SK-N-SH (cell line): ENCODE results near the gene PDIA4. TPM values are rescaled to one million over a fixed set of nuclear protein-coding genes. Genes with fewer than 3 reads are reported as not detected.

ENCODE experiments used
- CHD2 ChIP-seq: fragments of 150-350 bp; IDR thresholded peaks from 2 replicates; pipeline ENCODE4 v1.6.1; 2018; ENCODE audit warnings: low read length; ENCODE audit not compliant: partially characterized antibody
- EZH2phosphoT487 ChIP-seq: fragments of 200-600 bp; sonication (generic); IDR thresholded peaks from 2 replicates; pipeline ENCODE4 v1.6.1; 2017; ENCODE audit warnings: low read depth, mixed run types, mild to moderate bottlenecking, antibody characterized with exemption, moderate library complexity, borderline replicate concordance
- FOXJ3 ChIP-seq: sonication (generic); formaldehyde crosslinking; IDR thresholded peaks from 2 replicates; pipeline ENCODE4 v1.5.1; 2020; ENCODE audit warnings: mild to moderate bottlenecking, missing genetic modification reagents
- GABPA ChIP-seq: IDR thresholded peaks from 2 replicates; pipeline ENCODE4 v1.4.0; 2012; ENCODE audit warnings: low read depth, mild to moderate bottlenecking
- IRF3 ChIP-seq: fragments of 150-350 bp; IDR thresholded peaks from 2 replicates; pipeline ENCODE4 v1.6.1; 2016; ENCODE audit warnings: mild to moderate bottlenecking, low read depth, low read length
- JUND ChIP-seq: IDR thresholded peaks from 2 replicates; pipeline ENCODE4 v1.4.0; 2012
- MAX ChIP-seq: IDR thresholded peaks from 2 replicates; pipeline ENCODE4 v1.4.0; 2012; ENCODE audit warnings: low read depth
- MEF2A ChIP-seq: IDR thresholded peaks from 2 replicates; pipeline ENCODE4 v1.4.0; 2012; ENCODE audit warnings: low read depth, borderline replicate concordance
- MXI1 ChIP-seq: IDR thresholded peaks from 2 replicates; pipeline ENCODE4 v1.6.1; 2012; ENCODE audit warnings: mild to moderate bottlenecking, low read depth, low read length, improper control_type of control experiment
- NRF1 ChIP-seq: IDR thresholded peaks from 2 replicates; pipeline ENCODE4 v1.6.1; 2012; ENCODE audit warnings: low read depth, mild to moderate bottlenecking, low read length
- POLR2AphosphoS5 ChIP-seq: IDR thresholded peaks from 2 replicates; pipeline ENCODE4 v1.6.1; 2012; ENCODE audit warnings: low read depth, low read length
- RCOR1 ChIP-seq: fragments of 150-350 bp; IDR thresholded peaks from 2 replicates; pipeline ENCODE4 v1.6.1; 2017; ENCODE audit warnings: antibody characterized with exemption, low read length
- RFX5 ChIP-seq: IDR thresholded peaks from 2 replicates; pipeline ENCODE4 v1.6.1; 2012; ENCODE audit warnings: mild to moderate bottlenecking, improper control_type of control experiment, low read length
- TCF12 ChIP-seq: IDR thresholded peaks from 2 replicates; pipeline ENCODE4 v1.4.0; 2012
- TEAD4 ChIP-seq: IDR thresholded peaks from 2 replicates; pipeline ENCODE4 v1.4.0; 2012; ENCODE audit warnings: mild to moderate bottlenecking, borderline replicate concordance; ENCODE audit not compliant: insufficient read depth
- polyA plus RNA-seq, 3 experiments: library from polyadenylated mRNA; depleted of rRNA; stranded (reverse); fragments of >200 nt; gene quantifications; 2 replicates each; pipeline ENCODE4 v1.2.3, GENCODE V29; 2012
- TF ChIP-seq, protein P1 (sequence below): fragments of 200-600 bp; sonication (generic); IDR thresholded peaks from 2 replicates; pipeline ENCODE4 v1.6.1; 2017; ENCODE audit warnings: antibody characterized with exemption, mild to moderate bottlenecking, moderate library complexity
- TF ChIP-seq, protein P2 (sequence below): fragments of 150-350 bp; IDR thresholded peaks from 2 replicates; pipeline ENCODE4 v1.6.1; 2017; ENCODE audit warnings: antibody characterized with exemption, low read length, low read depth, borderline replicate concordance
- TF ChIP-seq, protein P3 (sequence below): IDR thresholded peaks from 2 replicates; pipeline ENCODE4 v1.6.1; 2012; ENCODE audit warnings: mild to moderate bottlenecking, low read depth, low read length, moderate library complexity
- TF ChIP-seq, protein P4 (sequence below): IDR thresholded peaks from 2 replicates; pipeline ENCODE4 v1.4.0; 2012; ENCODE audit warnings: low read depth, borderline replicate concordance

The PDIA4 gene
- polyA plus RNA-seq, 1 of the 3 experiments (the other 2 are of a cell fraction) = 400 TPM

DNA sequence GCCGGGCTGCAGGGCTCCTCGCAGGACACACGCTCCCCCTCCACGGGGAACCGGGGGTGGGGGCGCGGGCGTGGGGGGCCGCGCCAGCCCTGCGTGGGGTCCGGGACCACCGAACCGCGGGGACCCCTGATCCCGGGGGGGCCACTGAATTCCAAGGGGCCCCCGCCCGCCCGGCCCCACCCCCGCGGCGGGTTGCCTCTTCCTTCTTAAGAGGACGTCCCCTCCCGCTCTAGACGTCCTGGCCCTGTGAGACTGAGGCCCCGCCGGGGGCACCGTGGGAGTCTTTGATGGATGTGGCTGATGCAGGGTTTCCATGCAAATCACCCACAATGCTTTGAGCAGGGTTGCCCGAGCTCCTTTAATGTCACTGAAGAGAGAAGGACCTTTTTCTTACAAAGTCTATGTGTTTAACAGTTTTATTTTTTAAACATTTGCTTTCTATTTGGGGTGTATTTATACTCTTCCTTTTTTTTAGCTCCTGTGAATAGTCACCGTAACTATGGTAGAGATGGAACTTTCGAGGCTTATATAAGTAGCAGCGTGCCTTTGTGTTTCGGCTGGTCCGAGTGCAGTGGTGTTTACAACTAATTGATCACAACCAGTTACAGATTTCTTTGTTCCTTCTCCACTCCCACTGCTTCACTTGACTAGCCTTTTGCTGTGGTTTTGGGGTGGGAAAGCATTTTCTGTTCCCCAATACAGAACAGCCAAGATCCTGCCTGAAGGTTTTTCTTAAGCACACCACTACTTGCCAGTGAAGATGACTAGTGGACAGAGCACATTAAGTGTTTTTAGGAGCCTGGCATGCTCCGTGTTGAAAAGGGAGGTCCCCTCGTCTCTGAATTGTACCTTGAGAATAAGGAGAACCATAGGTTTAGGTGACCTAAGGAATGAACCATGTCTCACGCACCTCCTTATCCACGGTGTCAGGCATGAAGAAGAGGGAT is 44.8 kb downstream of the PDIA4 start (continued):
- TF ChIP-seq MEF2A (no peak), MXI1 (peak; percentile 52; the same call in 1 of the 2 replicates), GABPA (no peak), TEAD4 (peak; percentile 94; the same call in 1 of the 2 replicates), IRF3 (peak; percentile 32; the same call in 1 of the 2 replicates), RFX5 (no peak), JUND (no peak), TCF12 (peak; percentile 18; the same call in 1 of the 2 replicates), CHD2 (peak; percentile 78), RCOR1 (peak; percentile 65), EZH2phosphoT487 (no peak), MAX (peak; percentile 22; the same call in 1 of the 2 replicates), NRF1 (no peak), FOXJ3 (CRISPR knock-in tag) (peak; percentile 92), POLR2AphosphoS5 (no peak)
- TF ChIP-seq, protein P1, sequence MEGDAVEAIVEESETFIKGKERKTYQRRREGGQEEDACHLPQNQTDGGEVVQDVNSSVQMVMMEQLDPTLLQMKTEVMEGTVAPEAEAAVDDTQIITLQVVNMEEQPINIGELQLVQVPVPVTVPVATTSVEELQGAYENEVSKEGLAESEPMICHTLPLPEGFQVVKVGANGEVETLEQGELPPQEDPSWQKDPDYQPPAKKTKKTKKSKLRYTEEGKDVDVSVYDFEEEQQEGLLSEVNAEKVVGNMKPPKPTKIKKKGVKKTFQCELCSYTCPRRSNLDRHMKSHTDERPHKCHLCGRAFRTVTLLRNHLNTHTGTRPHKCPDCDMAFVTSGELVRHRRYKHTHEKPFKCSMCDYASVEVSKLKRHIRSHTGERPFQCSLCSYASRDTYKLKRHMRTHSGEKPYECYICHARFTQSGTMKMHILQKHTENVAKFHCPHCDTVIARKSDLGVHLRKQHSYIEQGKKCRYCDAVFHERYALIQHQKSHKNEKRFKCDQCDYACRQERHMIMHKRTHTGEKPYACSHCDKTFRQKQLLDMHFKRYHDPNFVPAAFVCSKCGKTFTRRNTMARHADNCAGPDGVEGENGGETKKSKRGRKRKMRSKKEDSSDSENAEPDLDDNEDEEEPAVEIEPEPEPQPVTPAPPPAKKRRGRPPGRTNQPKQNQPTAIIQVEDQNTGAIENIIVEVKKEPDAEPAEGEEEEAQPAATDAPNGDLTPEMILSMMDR = no peak
- TF ChIP-seq, protein P2, sequence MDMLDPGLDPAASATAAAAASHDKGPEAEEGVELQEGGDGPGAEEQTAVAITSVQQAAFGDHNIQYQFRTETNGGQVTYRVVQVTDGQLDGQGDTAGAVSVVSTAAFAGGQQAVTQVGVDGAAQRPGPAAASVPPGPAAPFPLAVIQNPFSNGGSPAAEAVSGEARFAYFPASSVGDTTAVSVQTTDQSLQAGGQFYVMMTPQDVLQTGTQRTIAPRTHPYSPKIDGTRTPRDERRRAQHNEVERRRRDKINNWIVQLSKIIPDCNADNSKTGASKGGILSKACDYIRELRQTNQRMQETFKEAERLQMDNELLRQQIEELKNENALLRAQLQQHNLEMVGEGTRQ = no peak
- TF ChIP-seq, protein P3, sequence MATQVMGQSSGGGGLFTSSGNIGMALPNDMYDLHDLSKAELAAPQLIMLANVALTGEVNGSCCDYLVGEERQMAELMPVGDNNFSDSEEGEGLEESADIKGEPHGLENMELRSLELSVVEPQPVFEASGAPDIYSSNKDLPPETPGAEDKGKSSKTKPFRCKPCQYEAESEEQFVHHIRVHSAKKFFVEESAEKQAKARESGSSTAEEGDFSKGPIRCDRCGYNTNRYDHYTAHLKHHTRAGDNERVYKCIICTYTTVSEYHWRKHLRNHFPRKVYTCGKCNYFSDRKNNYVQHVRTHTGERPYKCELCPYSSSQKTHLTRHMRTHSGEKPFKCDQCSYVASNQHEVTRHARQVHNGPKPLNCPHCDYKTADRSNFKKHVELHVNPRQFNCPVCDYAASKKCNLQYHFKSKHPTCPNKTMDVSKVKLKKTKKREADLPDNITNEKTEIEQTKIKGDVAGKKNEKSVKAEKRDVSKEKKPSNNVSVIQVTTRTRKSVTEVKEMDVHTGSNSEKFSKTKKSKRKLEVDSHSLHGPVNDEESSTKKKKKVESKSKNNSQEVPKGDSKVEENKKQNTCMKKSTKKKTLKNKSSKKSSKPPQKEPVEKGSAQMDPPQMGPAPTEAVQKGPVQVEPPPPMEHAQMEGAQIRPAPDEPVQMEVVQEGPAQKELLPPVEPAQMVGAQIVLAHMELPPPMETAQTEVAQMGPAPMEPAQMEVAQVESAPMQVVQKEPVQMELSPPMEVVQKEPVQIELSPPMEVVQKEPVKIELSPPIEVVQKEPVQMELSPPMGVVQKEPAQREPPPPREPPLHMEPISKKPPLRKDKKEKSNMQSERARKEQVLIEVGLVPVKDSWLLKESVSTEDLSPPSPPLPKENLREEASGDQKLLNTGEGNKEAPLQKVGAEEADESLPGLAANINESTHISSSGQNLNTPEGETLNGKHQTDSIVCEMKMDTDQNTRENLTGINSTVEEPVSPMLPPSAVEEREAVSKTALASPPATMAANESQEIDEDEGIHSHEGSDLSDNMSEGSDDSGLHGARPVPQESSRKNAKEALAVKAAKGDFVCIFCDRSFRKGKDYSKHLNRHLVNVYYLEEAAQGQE = no peak; the same call in 1 of the 2 replicates
- TF ChIP-seq, protein P4, sequence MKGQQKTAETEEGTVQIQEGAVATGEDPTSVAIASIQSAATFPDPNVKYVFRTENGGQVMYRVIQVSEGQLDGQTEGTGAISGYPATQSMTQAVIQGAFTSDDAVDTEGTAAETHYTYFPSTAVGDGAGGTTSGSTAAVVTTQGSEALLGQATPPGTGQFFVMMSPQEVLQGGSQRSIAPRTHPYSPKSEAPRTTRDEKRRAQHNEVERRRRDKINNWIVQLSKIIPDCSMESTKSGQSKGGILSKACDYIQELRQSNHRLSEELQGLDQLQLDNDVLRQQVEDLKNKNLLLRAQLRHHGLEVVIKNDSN = no peak
- TF ChIP-seq, all 33 proteins: peak for 11
